Measurements from ENCODE around the gene NEK9. TPM values are rescaled to one million over a fixed set of nuclear protein-coding genes. Genes with fewer than 3 reads are reported as not detected.

NEK9 gene
- total and polyA plus RNA-seq, 9 of the 15 experiments (the other 6 are each of a cell fraction or from before 2014, with no cell fraction given): 2.8 to 39.6 (median 19.8) TPM

DNA sequence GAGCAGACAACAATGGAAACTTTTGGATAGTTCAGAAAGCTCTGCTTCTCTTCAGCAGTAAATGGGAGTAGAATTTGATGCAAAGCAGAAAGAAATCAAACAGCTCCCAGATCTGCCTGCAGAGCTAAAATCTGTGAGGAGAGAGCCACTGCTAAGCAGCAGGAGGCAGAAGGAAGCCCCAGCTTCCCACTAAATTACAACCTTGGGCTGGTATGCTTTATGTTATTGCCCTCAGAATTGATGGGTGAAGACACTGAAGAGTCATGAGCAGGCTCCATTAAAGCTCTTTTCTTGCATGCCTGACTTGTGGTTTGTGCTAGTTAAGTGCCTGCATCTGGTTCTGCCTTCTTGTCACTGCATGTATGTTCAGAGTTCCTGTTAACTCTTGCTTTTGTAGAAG is 49.1 kb downstream of the NEK9 start:
- DNase-seq (ENCODE audit: extremely low read depth in 1 of 4, low spot score in 3 of 4): no peak
- Histone ChIP-seq H3K4me2 (ENCODE audit: insufficient read depth, low read length) (no peak overlapping the region), H2AFZ (ENCODE audit: low read depth, low read length) (no peak overlapping the region), H3K4me3 (no peak overlapping the region), H3K9me3 (replicated peaks; ENCODE audit: control insufficient read depth, insufficient read depth, low read depth, low read length) (no peaks in the 10 kb centered on the region), H3K36me3 (ENCODE audit: control insufficient read depth, insufficient read depth, low read length) (no peaks in the 10 kb centered on the region; the same call in 2 of the 3 replicates), H3K9me1 (ENCODE audit: control insufficient read depth, insufficient read depth, low read length) (no peaks in the 10 kb centered on the region), H3K79me2 (ENCODE audit: control insufficient read depth, insufficient read depth, low read length) (0 out of 3 replicates have a peak, but pooled peaks cover 3% of the 10 kb centered on the region), H4K20me1 (replicated peaks; ENCODE audit: control insufficient read depth, insufficient read depth, low read length) (no peaks in the 10 kb centered on the region), H3K27ac (ENCODE audit: extremely low read depth, low read depth, low read length) (no peak overlapping the region), H3K4me1 (replicated peaks in 1 of 2; ENCODE audit: control insufficient read depth in 2 of 2, insufficient read depth in 2 of 2, low read length in 2 of 2) (no peaks in the 10 kb centered on the region), H3K27me3 (ENCODE audit: control insufficient read depth in 2 of 2, insufficient read depth in 2 of 2, low read length in 2 of 2) (no peaks in the 10 kb centered on the region), H3K9ac (ENCODE audit: insufficient read depth in 1 of 2, low read depth in 2 of 2, low read length in 2 of 2) (no peak overlapping the region)
- ChIA-PET POLR2A (interaction anchor here (0.6 to 0.9 kb wide), 2 partner anchors 214 to 413 kb away, joined by 3 read pairs; no protein-coding TSS in a partner anchor), CTCF (ENCODE audit: low intra/inter-chr PET ratio) (no interaction called here)
- FAIRE-seq: no peak
- in situ Hi-C loops (cut with MboI): loop anchor here (10.0 kb wide), 1 partner anchor 163 kb away; no protein-coding TSS in a partner anchor
- no TSS peak for BruUV-seq (replicated peaks)
- no peak for ATAC-seq
- intact Hi-C loops (cut with micrococcal nuclease): no loop called here
- TF ChIP-seq MEIS2 (IDR thresholded peaks at IDR 0.05; ENCODE audit: partially characterized antibody): no peak
- TF ChIP-seq POLR3G (IDR thresholded peaks at IDR 0.05; ENCODE audit: extremely low read depth, insufficient read length, insufficient replicate concordance): no peak
- no peak for TF ChIP-seq TAF15 (IDR thresholded peaks at IDR 0.05; ENCODE audit: low read depth, low read length)
- TF ChIP-seq MYBL2 (IDR thresholded peaks at IDR 0.05; ENCODE audit: low read depth): no peak
- TF ChIP-seq MYBL2 (CRISPR knock-in tag; IDR thresholded peaks at IDR 0.05; ENCODE audit: borderline replicate concordance): no peak
- no peak for TF ChIP-seq ZNF184 (CRISPR knock-in tag; IDR thresholded peaks at IDR 0.05)
- TF ChIP-seq, protein P1, sequence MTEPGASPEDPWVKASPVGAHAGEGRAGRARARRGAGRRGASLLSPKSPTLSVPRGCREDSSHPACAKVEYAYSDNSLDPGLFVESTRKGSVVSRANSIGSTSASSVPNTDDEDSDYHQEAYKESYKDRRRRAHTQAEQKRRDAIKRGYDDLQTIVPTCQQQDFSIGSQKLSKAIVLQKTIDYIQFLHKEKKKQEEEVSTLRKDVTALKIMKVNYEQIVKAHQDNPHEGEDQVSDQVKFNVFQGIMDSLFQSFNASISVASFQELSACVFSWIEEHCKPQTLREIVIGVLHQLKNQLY (CRISPR knock-in tag; conservative IDR thresholded peaks at IDR 0.05): no peak
- TF ChIP-seq MCM7 (IDR thresholded peaks at IDR 0.05): no peak
- TF ChIP-seq, protein P2, sequence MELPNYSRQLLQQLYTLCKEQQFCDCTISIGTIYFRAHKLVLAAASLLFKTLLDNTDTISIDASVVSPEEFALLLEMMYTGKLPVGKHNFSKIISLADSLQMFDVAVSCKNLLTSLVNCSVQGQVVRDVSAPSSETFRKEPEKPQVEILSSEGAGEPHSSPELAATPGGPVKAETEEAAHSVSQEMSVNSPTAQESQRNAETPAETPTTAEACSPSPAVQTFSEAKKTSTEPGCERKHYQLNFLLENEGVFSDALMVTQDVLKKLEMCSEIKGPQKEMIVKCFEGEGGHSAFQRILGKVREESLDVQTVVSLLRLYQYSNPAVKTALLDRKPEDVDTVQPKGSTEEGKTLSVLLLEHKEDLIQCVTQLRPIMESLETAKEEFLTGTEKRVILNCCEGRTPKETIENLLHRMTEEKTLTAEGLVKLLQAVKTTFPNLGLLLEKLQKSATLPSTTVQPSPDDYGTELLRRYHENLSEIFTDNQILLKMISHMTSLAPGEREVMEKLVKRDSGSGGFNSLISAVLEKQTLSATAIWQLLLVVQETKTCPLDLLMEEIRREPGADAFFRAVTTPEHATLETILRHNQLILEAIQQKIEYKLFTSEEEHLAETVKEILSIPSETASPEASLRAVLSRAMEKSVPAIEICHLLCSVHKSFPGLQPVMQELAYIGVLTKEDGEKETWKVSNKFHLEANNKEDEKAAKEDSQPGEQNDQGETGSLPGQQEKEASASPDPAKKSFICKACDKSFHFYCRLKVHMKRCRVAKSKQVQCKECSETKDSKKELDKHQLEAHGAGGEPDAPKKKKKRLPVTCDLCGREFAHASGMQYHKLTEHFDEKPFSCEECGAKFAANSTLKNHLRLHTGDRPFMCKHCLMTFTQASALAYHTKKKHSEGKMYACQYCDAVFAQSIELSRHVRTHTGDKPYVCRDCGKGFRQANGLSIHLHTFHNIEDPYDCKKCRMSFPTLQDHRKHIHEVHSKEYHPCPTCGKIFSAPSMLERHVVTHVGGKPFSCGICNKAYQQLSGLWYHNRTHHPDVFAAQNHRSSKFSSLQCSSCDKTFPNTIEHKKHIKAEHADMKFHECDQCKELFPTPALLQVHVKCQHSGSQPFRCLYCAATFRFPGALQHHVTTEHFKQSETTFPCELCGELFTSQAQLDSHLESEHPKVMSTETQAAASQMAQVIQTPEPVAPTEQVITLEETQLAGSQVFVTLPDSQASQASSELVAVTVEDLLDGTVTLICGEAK (IDR thresholded peaks at IDR 0.05): no peak
- TF ChIP-seq, protein P2 (CRISPR knock-in tag; IDR thresholded peaks at IDR 0.05): no peak
